Measurements from ENCODE around the gene FCRL6.

The FCRL6 gene, protein sequence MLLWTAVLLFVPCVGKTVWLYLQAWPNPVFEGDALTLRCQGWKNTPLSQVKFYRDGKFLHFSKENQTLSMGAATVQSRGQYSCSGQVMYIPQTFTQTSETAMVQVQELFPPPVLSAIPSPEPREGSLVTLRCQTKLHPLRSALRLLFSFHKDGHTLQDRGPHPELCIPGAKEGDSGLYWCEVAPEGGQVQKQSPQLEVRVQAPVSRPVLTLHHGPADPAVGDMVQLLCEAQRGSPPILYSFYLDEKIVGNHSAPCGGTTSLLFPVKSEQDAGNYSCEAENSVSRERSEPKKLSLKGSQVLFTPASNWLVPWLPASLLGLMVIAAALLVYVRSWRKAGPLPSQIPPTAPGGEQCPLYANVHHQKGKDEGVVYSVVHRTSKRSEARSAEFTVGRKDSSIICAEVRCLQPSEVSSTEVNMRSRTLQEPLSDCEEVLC

DNA sequence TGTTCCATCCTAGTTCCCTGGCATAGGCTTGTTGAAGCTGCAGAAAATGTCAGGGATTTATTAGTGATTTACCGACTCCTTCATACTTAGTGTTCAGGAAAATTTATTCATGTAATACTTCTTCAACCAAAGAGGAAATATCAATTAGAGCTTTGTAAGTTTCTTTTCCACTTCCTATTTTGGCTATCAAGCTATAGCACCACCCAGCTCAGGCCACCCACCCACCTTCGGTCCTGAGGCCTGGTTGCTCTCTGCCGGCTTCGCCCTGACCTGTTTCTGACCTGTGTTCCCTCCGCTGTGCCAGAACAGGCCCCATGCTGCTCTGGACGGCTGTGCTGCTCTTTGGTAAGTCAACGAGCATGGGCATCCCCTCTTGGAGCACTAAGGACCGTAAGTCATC is at the start of gene FCRL6:
Gene FCRL6, plus strand, starts transcription at position 250 of the 400 bp plus-strand sequence. Its CDS starts 65 bp downstream, at position 315.
- DNase-seq, result no peak

- DNase-seq, result no peak
These were observed 48.8 kb upstream of the FCRL6 start for GRCh38 chr1:159753386-159753785.

DNA sequence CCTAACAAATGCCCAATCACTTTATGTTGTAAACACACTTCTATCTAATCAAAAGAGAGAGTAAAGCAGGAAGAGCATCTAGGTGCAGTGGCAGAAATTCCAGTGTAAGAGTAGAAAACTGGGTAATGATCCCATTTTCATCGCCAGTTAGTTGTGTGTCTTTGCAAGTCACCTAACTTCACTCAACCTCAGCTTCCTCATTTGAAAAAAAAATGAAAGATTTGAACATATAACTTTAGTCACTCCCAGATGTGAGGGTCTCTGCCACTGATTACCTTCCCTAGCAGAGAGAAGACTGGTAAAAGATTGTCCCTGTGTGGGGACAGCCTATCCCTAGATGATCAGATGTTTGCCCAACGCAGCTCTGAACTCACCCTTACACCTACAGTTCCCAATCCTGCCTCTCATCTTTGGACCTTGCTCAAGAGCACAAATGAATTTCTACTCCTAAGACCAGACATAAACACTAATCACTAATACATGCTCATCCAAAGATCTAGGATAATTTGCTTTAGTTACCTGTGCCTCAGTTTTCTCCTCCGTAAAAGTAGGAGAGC is 46.6 kb upstream of the FCRL6 start:
- DNase-seq, result no peak

- no peak for DNase-seq
These were observed 45.8 kb upstream of the FCRL6 start for GRCh38 chr1:159756397-159756796.

DNA sequence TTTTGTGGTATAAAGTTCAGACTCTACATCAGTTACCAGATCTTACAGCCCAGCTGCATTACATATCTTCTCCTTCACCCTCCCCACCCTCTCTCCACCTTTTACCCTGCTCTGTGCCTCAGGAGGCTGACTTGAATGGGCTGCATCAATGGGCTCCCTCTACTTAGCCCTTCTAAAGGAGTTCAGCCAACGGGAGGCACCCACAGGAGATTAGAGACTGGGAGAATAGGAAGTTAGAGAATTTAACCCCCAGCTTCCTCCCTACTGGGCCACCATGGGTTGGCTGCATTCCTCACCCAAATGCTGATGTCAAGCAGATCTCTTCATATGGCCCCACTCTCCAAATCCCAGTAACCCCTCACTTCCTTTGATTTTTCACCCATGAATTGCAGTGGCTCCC is 38.5 kb upstream of the FCRL6 start:
- DNase-seq, result no peak

- no peak for DNase-seq
These were observed 36.4 kb upstream of the FCRL6 start for GRCh38 chr1:159765806-159766205.

DNA sequence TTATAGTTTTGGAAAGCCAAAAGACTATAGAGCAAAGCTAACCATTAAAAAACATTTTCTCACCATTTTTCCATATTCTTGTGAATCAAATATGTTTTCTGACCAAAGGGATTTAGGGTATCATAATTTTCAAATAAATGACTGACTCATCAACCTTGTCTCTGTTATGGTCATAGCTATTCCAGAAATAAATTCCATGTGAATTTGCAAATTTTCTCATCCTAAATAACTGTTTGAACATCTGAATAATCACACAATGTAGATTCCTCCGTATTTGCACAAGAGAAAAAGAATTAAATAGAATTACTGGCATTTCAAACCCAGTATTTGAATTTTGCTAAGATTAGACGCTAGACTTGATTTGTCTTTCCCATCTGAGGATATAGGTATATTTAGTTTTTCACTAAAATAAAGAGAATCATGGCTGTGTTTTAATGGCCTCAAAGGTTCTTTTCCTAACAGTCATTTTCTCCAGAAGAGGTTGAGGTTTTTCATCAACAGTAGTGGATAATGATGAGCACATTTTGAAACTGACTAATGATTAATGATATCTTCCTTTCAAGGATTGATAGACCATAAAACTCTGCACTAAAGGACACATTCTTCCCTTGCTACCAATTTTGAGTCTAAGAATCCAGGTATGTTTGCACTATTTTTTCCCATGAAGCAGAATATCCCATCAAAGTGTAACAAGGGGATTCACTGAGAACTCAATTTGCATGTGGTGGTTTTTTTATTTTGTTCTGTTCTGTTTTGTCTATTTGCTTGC is 30.8 kb upstream of the FCRL6 start:
- no peak for DNase-seq

GRCh38 chr1:159774465-159774864 is 27.7 kb upstream of the FCRL6 start:
- DNase-seq, result no peak

DNA sequence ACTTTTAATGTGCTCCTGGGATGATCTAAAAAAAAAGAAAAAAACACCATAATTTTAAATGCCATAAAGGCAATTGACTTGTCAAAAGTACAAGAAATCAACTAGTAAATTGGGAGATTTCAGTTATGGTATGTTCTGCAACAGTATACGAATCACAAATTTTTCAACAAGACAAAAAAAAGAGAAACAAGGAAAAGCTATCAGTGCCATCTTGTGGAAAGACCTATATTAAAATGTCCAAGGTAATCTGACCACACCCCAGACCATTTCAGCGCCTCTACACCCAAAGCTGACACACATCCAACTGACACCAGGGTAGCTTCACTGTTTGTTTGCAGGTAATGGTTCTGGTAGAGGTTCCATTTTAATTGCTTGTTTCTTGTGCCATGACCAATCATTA is 26.4 kb upstream of the FCRL6 start:
- no peak for DNase-seq

DNA sequence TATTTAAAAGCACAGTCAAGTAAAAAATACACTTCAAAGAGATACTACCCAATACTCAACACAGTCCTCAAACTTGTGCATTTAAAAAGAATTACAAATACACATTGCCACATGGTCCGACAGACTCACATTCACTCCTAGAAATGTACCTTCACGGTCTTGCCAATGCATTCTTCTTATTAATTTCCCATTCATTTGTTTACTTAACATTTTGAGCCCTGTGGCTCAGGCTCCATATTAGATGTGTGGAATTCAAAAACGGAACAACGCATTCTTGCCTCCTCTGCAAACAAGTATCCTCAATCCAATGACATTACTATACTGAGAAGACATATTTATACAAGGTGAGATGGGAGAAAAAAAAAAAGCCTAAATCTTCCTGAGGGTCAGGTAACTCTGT is 23.9 kb upstream of the FCRL6 start:
- DNase-seq, result no peak

GRCh38 chr1:159779403-159779851 is 22.7 kb upstream of the FCRL6 start:
- no peak for DNase-seq

DNA sequence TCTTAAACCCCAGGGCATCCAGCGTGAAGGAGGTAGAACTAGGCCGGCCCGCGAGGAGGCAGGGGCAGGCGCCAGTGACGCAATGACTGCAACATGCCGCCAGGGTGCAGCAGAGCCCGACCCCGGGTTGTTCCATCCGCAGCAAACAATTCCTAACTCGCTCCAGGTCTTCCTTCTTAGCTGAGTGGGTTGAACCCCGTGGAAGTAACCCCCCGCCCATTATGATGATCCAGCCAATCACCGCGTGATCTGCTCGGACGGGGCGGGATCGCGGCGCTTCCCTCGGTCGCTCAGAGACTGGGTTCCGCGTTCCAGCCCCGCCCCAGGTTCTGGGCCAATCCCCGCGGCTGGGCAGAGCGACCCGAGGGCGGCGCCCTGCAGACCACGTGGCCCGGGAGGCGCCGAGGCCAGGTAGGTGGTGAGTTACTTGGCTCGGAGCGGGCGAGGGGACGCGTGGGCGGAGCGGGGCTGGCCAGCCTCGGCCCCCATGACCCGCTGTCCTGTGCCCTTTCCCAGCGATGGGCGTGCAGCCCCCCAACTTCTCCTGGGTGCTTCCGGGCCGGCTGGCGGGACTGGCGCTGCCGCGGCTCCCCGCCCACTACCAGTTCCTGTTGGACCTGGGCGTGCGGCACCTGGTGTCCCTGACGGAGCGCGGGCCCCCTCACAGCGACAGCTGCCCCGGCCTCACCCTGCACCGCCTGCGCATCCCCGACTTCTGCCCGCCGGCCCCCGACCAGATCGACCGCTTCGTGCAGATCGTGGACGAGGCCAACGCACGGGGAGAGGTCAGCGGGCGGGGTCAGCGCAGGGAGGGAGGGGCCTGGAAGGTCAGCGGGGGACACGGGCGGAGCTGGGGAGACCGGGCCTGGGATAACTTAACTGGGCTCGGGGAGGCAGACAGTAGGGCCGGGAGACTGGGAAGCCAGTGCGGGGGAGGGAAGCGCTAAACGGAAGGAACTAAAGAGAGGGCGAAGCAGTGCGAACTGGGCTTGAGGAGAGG is 21.3 kb upstream of the FCRL6 start, which contains the start of gene DUSP23:
Gene DUSP23, plus strand, starts transcription at position 380 of the 1,000 bp plus-strand sequence. Its CDS starts 139 bp downstream, at position 519.
- peak; percentile 97 for DNase-seq

- DNase-seq, result no peak
These were observed 20.2 kb upstream of the FCRL6 start for GRCh38 chr1:159781992-159782391.

- DNase-seq, result no peak
These were observed 18.4 kb upstream of the FCRL6 start for GRCh38 chr1:159783724-159784123.

DNA sequence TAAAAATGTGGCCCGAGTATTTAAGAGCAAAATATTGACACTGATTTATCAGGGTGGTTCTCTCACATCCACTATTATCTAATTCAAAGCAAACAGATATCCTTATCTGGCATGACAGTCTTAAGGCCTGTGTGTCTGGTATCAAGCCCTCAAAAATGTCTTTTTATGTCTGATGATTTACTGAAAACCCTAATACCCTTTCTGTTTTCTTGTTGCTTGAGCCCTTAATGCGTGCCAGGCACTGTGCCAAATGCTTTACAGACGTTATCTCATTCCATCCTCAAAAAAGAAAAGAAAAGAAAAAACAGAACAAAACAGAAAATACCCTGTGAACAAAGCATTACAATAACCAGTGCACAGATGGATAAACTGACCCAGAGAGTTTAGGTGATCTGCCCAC is 15.7 kb upstream of the FCRL6 start:
- no peak for DNase-seq

- DNase-seq, result no peak
These were observed 15.2 kb upstream of the FCRL6 start for GRCh38 chr1:159786966-159787365.

GRCh38 chr1:159790237-159790917 is 11.8 kb upstream of the FCRL6 start:
- DNase-seq, result peak; percentile 25

DNA sequence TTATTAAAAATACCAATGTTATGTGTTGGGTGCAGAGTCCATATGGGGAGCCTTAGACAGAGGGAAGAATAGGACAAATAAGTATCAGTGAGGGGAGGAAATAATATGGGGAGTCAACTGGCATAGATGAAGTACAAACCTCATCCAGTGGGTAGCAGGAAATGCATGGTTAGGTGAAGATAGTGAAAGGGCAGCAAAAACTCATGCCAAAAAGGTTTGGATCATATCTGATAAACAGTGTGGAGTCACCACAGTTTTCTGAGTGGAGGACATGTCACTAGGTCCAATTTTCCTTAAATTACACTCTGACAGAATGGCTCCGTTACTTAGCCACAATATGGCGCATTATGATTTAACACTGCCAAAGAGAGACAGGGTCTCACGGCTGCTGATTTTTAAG is 11.1 kb upstream of the FCRL6 start:
- DNase-seq, result no peak

- DNase-seq, result no peak
These were observed 10.7 kb upstream of the FCRL6 start for GRCh38 chr1:159791461-159791860.

- DNase-seq, result no peak
These were observed 6.6 kb upstream of the FCRL6 start for GRCh38 chr1:159795534-159795933.

DNA sequence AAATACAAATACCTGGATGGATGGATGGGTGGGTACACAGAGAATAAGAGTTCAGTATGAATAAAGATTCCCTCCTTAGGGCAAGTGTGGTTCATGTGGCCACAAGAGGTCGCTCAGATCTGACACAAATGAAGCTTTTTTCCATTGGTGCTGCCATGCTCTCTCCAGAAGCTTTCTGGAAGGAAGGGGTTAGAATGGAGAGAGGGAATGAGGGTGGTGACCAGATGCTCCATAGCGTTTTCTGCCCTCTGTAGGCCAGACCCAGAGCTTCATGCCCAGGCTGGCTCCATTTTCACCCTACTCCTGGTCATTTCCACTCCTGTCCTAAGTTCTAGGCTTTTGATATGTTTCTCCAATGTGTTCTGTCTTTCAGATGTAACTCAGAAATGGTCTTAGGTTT is 3.3 kb upstream of the FCRL6 start:
- peak; percentile 87 for DNase-seq

All from COR-L47 (cell line).